Dermis blood vessel endothelial cell (primary cell): ENCODE data around the gene PLA2G5. TPM values are rescaled to one million over a fixed set of nuclear protein-coding genes. Genes with fewer than 3 reads are reported as not detected.
A peak's percentile ranks its signal among the peaks of the same experiment; 100 is the strongest.

Experiments used
- DNase-seq: peaks from one replicate; pipeline ENCODE4 v3.0.0; 2010
- total RNA-seq: library from RNA; depleted of rRNA; stranded (reverse); fragments of >200 nt; gene quantifications from 2 replicates; pipeline ENCODE4 v1.2.3, GENCODE V29; 2014

PLA2G5 gene
- total RNA-seq, 1 donor from 2014 or later: not detected

DNA sequence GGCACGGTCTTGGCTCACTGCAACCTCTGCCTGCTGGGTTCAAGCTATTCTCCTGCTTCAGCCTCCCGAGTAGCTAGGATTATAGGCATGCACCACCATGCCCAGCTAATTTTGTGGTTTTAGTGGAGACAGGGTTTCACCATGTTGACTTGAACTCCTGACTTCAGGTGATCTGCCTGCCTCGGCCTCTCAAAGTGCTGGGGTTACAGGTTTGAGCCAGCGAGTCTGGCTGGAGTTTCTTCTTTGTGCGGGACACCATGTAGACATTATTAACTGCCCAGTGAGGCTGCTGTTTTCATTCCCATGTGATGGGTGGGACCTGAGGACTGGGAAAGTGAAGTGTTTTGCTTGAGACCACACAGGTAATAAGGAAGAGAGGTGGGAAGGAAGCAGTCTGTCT is 23.3 kb downstream of the PLA2G5 start:
- DNase-seq: no peak

GRCh38 chr1:20093940-20094391 is 24.0 kb downstream of the PLA2G5 start:
- no peak for DNase-seq

- no peak for DNase-seq
Measured at GRCh38 chr1:20095564-20096434, 25.8 kb downstream of the PLA2G5 start.

GRCh38 chr1:20096840-20097447 is 26.9 kb downstream of the PLA2G5 start:
- no peak for DNase-seq

GRCh38 chr1:20099533-20099932 is 29.5 kb downstream of the PLA2G5 start:
- DNase-seq: no peak

DNA sequence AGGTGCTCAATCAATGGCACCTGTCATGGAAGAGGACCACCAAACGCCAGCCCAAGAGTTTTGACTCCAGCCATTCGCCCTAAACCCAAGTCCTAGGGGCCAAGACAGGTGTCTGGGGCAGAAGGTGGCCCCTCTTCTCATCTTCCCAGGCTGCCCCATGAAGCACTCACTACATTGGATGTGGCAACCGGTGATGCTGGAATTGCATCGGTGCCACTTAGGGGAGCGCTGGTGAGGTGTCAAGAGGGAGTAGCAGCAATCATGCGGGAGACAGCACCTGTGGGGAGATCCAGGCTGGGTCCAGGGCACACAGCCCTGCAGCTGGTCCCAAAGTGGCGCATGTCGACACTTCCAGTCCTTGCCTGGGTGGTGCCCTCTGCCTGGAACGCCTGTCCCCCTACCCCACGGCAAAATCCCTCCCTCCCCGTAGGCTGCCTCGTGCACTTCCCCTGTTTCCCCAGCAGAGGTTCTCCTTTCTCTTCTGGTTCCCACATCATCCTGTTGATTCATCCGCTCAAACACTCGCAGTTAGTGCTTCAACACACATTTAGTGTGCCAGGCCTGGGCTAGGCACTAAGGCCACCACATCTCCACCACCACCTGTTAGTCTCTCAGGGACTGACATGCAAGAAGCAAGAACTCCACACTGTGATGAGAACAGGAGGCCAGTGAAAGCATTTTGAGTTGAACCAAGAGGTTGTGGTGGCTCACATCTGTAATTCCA is 30.8 kb downstream of the PLA2G5 start:
- peak; percentile 79 for DNase-seq

GRCh38 chr1:20102875-20103274 is 32.9 kb downstream of the PLA2G5 start:
- DNase-seq: no peak

- no peak for DNase-seq
Measured at GRCh38 chr1:20105856-20106255, 35.9 kb downstream of the PLA2G5 start.

GRCh38 chr1:20107351-20107750 is 37.4 kb downstream of the PLA2G5 start:
- no peak for DNase-seq

- DNase-seq: no peak
Measured at GRCh38 chr1:20107796-20108195, 37.8 kb downstream of the PLA2G5 start.

GRCh38 chr1:20108366-20109123 is 38.6 kb downstream of the PLA2G5 start:
- DNase-seq: peak; percentile 20

DNA sequence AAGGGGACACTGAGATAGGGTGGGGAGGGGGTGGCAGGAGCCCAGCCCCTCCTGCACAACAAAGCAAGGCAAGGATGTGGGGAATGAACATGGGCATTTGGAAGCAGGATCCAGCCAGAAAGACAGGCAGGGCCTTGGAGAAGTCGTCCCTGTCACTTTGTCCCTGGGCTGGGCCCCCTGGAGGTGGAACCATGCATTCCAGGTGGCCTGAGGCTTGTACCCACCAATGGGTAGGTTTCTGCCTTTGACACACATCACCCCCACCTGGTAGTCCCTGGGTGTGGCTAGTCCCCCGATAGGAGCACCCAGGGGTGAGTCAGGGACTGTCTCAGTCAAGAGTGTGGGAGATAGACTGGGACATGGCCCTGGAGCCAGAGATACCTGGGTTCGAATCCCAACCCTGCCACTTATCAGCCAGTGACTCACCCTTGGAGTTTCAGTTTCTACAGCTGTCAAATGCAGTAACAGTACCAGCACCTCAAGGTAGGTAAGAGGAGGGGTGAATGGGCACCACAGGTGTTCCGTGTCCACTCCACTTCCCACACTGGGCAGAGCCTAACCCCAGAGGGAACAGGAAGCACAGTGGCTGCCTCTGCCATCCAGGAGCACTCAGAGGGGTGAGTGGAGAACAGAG is 39.3 kb downstream of the PLA2G5 start:
- DNase-seq: no peak

GRCh38 chr1:20110679-20111078 is 40.7 kb downstream of the PLA2G5 start:
- peak; percentile 95 for DNase-seq

DNA sequence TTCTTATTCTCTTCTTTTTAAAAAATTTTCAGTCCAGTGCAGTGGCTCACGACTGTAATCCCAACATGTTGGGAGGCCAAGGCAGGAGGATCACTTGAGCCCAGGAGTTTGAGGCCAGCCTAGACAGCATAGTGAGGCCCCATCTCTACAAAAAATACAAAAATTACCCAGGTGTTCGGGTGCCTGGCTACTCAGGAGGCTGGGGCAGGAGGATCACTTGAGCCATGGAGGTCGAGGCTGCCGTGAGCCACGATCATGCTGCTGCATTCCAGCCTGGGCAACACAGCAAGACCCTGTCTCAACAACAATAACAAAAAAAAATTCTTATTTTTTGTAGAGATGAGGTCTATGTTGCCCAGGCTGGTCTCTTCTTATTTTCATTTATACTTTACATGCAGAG is 41.5 kb downstream of the PLA2G5 start:
- DNase-seq: no peak

- DNase-seq: no peak
Measured at GRCh38 chr1:20112279-20113000, 42.4 kb downstream of the PLA2G5 start.

- no peak for DNase-seq
Measured at GRCh38 chr1:20114021-20114648, 44.1 kb downstream of the PLA2G5 start.

DNA sequence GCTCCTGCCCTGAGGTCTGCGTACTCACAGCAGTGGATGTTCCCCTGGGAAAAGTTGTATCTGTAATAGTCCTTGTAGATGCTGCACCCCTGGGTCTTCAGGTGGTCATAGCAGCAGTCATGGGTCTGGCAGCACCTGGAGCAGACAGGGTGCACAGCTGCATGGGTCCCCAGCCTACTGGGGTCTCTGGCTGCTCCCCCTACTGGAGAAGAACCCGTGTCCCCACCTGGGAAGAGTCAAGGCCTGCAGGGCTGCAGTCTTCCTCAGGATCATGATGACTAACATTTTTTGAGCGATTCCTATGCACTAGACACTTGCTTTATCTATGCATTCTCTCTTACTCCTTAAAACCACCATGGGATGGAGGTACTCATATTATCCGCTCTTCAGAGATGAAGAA is 45.5 kb downstream of the PLA2G5 start:
- DNase-seq: no peak

DNA sequence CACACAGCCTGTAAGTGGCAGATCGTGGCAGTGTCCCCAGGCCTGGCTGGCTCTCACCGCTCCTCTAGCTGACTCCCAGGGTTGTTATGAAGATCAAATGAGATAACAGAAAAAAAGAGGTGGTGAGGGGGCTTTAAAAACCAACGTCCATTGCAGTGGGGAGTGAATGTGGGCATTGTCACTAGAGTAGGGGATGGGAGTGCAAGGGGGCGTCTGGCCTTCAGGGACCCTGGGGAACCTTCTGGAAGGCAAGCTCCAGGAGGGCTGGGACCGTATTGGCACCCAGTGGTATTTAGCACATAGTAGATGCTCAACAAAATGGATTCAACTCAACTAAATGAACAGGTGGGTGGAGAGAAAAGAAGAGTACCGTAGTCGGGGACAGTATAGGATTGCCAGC is 45.9 kb downstream of the PLA2G5 start:
- DNase-seq: no peak

GRCh38 chr1:20117236-20117635 is 47.2 kb downstream of the PLA2G5 start:
- no peak for DNase-seq

DNA sequence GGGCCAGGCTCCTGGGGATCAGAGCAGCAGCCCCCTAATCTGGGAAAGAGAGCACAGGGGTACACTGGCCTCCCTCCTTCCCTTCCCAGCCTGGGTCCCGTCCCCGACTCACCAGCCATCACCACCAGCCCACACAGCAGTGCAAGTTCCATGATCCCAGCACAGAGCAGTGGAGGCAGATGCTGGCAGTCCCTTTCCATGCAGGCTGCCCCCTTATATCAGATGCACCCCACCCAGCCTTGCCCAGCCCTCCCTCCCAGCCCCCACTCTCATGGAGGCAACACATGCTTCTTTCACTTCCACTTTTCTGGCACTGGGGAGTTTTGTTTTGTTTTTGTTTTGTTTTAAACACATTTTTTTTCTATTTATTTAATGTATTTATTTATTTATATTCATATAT is 49.4 kb downstream of the PLA2G5 start, which contains the start of gene PLA2G2D:
Gene PLA2G2D (minus strand): TSS at position 190 of the 400 bp plus-strand sequence. CDS start 38 bp downstream, at position 152.
- DNase-seq: no peak

GRCh38 chr1:20120796-20121195 is 50.8 kb downstream of the PLA2G5 start:
- DNase-seq: no peak
